Endothelial cell of umbilical vein (primary cell): ENCODE results near the gene GLI3.

Experiments used
- CTCF ChIP-seq, 2 donors: IDR thresholded peaks; 1 replicate in 1 of 2; 2 replicates in 1 of 2; pipeline ENCODE4 v1.5.1; 2011; ENCODE audit warnings: low read length in 2 of 2, mild to moderate bottlenecking in 2 of 2, moderate library complexity in 2 of 2, control low read depth in 1 of 2, inconsistent platforms in 1 of 2, low read depth in 1 of 2; ENCODE audit not compliant: insufficient read depth in 1 of 2; ENCODE audit errors: extremely low read depth in 1 of 2
- EZH2 ChIP-seq: IDR thresholded peaks from 2 replicates; pipeline ENCODE4 v1.6.1; 2012; ENCODE audit warnings: borderline replicate concordance, low read depth, mild to moderate bottlenecking, moderate library complexity, low read length, inconsistent platforms; ENCODE audit not compliant: severe bottlenecking
- FOS ChIP-seq: IDR thresholded peaks from 2 replicates; pipeline ENCODE4 v1.6.1; 2011; ENCODE audit warnings: mild to moderate bottlenecking, low read length, moderate library complexity, borderline replicate concordance; ENCODE audit not compliant: insufficient read depth
- JUN ChIP-seq: IDR thresholded peaks from 2 replicates; pipeline ENCODE4 v1.6.1; 2011; ENCODE audit warnings: borderline replicate concordance, low read depth; ENCODE audit not compliant: insufficient read length, insufficient read depth
- MAX ChIP-seq: IDR thresholded peaks from 2 replicates; pipeline ENCODE4 v1.6.1; 2011; ENCODE audit not compliant: insufficient read depth, insufficient read length
- MYC ChIP-seq: IDR thresholded peaks from one replicate; pipeline ENCODE4 v1.6.1; 2011; ENCODE audit warnings: mild to moderate bottlenecking, low read depth, low read length
- POLR2A ChIP-seq: IDR thresholded peaks from 2 replicates; pipeline ENCODE4 v1.6.1; 2012; ENCODE audit warnings: low read depth, mild to moderate bottlenecking, control low read depth, low read length
- POLR2AphosphoS5 ChIP-seq: IDR thresholded peaks from 2 replicates; pipeline ENCODE4 v1.6.1; 2012; ENCODE audit warnings: low read depth, mild to moderate bottlenecking, control low read depth, low read length, moderate library complexity; ENCODE audit not compliant: insufficient read depth

- no peak for TF ChIP-seq POLR2A
- no peak for TF ChIP-seq CTCF (IDR thresholded peaks at IDR 0.05; ENCODE audit: extremely low read depth in 1 of 2, insufficient read depth in 1 of 2, low read depth in 1 of 2, low read length in 2 of 2)
- no peak for TF ChIP-seq EZH2
- no peak for TF ChIP-seq MAX
- TF ChIP-seq POLR2AphosphoS5, result no peak
- no peak for TF ChIP-seq FOS
- TF ChIP-seq MYC, result no peak
- TF ChIP-seq JUN, result no peak
These were observed 141.2 kb downstream of the GLI3 start for GRCh38 chr7:42095791-42096190.
